Endodermal cell (in vitro differentiated cells): ENCODE results near the gene NBEAL1. TPM values are rescaled to one million over a fixed set of nuclear protein-coding genes. Genes with fewer than 3 reads are reported as not detected.

ENCODE experiments used
- DNase-seq: peaks from one replicate; pipeline ENCODE4 v3.0.0-alpha.2; 2017
- H3K27ac ChIP-seq: 2 replicates; pipeline ENCODE4 v1.5.1; 2013; ENCODE audit warnings: mild to moderate bottlenecking, low read depth, low read length, moderate library complexity
- H3K27me3 ChIP-seq: 2 replicates; pipeline ENCODE4 v1.6.1; 2013; ENCODE audit warnings: mild to moderate bottlenecking, low read length, moderate library complexity; ENCODE audit not compliant: insufficient read depth, control insufficient read depth, poor library complexity, severe bottlenecking
- H3K36me3 ChIP-seq: 2 replicates; pipeline ENCODE4 v1.7.0; 2013; ENCODE audit warnings: mild to moderate bottlenecking, low read length, moderate library complexity; ENCODE audit not compliant: control insufficient read depth, insufficient read depth
- H3K4me1 ChIP-seq: one replicate; pipeline ENCODE4 v1.7.0; 2013; ENCODE audit warnings: low read length; ENCODE audit not compliant: control insufficient read depth, insufficient read depth
- H3K4me3 ChIP-seq: 2 replicates; pipeline ENCODE4 v1.5.1; 2013; ENCODE audit warnings: mild to moderate bottlenecking, low read length, moderate library complexity
- H3K9ac ChIP-seq: 2 replicates; pipeline ENCODE4 v1.6.1; 2013; ENCODE audit warnings: mild to moderate bottlenecking, low read length, moderate library complexity; ENCODE audit not compliant: poor library complexity, severe bottlenecking; ENCODE audit errors: extremely low read depth
- H3K9me3 ChIP-seq: 2 replicates; pipeline ENCODE4 v1.6.1; 2013; ENCODE audit warnings: mild to moderate bottlenecking, low read length, moderate library complexity; ENCODE audit not compliant: control insufficient read depth
- H3K27ac Mint-ChIP-seq: 2 replicates; pipeline ENCODE4 v1.8.0; 2020; ENCODE audit warnings: mixed read lengths
- H3K27me3 Mint-ChIP-seq: 2 replicates; pipeline ENCODE4 v1.8.0; 2021; ENCODE audit warnings: mild to moderate bottlenecking, mixed read lengths; ENCODE audit not compliant: insufficient read depth
- H3K36me3 Mint-ChIP-seq: 2 replicates; pipeline ENCODE4 v1.8.0; 2020; ENCODE audit warnings: low read depth, mixed read lengths
- H3K4me1 Mint-ChIP-seq: 2 replicates; pipeline ENCODE4 v1.8.0; 2020; ENCODE audit warnings: mixed read lengths
- H3K4me3 Mint-ChIP-seq: 2 replicates; pipeline ENCODE4 v1.8.0; 2020; ENCODE audit warnings: mild to moderate bottlenecking, moderate library complexity, mixed read lengths
- H3K9me3 Mint-ChIP-seq: 2 replicates; pipeline ENCODE4 v1.8.0; 2020; ENCODE audit warnings: mild to moderate bottlenecking, mixed read lengths
- WGBS, 2 experiments: methylation state at CpG; one replicate each; pipeline versions ENCODE4 v1.1.5 to v1.1.7; 2013; ENCODE audit warnings: missing lambda C conversion rate in 2 of 2, mixed read lengths in 1 of 2; ENCODE audit not compliant: insufficient coverage in 1 of 2, insufficient read length in 1 of 2; 5-methylcytosine and 5-hydroxymethylcytosine counted together
- total RNA-seq, 2 donors: library from RNA; stranded (reverse); fragmentation: NEBNext Ultra II Directional in 1 of 2; extraction: Animal tissue kit (Norgen Biotek cat#: 25700) in 1 of 2; gene quantifications; 2 replicates in 1 of 2; 3 replicates in 1 of 2; pipeline ENCODE4 v1.2.1, GENCODE V29; 2021
- TF ChIP-seq, protein P1 (sequence below): fragments of 200-600 bp; sonication (generic); conservative IDR thresholded peaks from 2 replicates; pipeline ENCODE4 v1.5.0; 2021; ENCODE audit warnings: antibody characterized with exemption, mild to moderate bottlenecking

NBEAL1 gene
- total RNA-seq, 2 donors from 2014 or later = 18.2 to 20.1 TPM

DNA sequence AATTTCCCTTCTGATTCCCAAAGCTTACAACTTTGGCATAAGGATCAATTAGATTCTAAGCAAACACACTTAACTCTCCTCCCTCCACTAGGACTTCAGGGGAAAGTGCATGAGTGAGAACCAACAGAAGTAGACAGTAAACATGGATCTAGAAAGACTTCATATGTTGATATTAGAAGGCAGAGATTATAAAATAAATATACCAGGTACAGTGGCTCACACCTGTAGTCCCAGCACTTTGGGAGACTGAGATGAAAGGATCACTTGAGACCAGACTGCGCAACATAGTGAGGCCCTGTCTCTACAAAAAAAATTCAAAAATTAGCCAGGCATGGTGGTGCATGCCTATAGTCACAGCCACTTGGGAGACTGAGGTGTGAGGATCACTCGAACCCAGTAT is 15.9 kb downstream of the NBEAL1 start:
- DNase-seq = no peak

DNA sequence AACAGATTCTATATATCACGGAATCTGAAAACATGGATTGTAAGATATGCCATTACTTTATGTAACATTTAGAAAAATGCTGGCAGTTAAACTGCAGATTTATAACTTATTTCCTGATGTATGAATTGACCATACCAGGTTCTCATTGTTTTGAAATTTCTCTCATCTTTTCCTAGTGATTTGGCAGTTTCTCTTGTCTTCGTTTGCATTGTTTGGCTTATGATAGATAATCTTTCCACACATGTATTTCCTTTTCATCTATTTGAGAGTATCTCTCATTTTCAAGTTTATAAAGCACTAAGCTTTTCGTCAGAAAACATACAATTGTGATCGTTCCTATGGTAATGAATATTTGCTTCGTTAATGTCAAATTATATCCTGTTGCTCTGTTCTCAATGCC is 16.3 kb downstream of the NBEAL1 start:
- H3K9me3 ChIP-seq = peaks cover 5% of the 10 kb centered on the region
- H3K4me3 ChIP-seq = no peak overlapping the region
- Mint-ChIP-seq H3K27ac (no peak overlapping the region), H3K4me3 (no peak overlapping the region), H3K27me3 (no peaks in the 10 kb centered on the region), H3K9me3 (peaks cover 4% of the 10 kb centered on the region), H3K36me3 (peaks cover 9% of the 10 kb centered on the region), H3K4me1 (no peaks in the 10 kb centered on the region)
- no peak overlapping the region for H3K27ac ChIP-seq
- WGBS, 2 experiments = 99 to 100% methylated on average over 2 to 5 of the region's 5 CpGs
- TF ChIP-seq, protein P1, sequence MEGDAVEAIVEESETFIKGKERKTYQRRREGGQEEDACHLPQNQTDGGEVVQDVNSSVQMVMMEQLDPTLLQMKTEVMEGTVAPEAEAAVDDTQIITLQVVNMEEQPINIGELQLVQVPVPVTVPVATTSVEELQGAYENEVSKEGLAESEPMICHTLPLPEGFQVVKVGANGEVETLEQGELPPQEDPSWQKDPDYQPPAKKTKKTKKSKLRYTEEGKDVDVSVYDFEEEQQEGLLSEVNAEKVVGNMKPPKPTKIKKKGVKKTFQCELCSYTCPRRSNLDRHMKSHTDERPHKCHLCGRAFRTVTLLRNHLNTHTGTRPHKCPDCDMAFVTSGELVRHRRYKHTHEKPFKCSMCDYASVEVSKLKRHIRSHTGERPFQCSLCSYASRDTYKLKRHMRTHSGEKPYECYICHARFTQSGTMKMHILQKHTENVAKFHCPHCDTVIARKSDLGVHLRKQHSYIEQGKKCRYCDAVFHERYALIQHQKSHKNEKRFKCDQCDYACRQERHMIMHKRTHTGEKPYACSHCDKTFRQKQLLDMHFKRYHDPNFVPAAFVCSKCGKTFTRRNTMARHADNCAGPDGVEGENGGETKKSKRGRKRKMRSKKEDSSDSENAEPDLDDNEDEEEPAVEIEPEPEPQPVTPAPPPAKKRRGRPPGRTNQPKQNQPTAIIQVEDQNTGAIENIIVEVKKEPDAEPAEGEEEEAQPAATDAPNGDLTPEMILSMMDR = no peak
- H3K9ac ChIP-seq = no peak overlapping the region
- peaks cover 9% of the 10 kb centered on the region for H3K36me3 ChIP-seq
- DNase-seq = no peak
- no peaks in the 10 kb centered on the region for H3K4me1 ChIP-seq
- H3K27me3 ChIP-seq = no peaks in the 10 kb centered on the region

More for the DNA sequence above, 15.9 kb downstream of the NBEAL1 start:
- H3K36me3 ChIP-seq = peaks cover 9% of the 10 kb centered on the region
- H3K27ac ChIP-seq = no peak overlapping the region
- no peak overlapping the region for H3K9ac ChIP-seq
- H3K4me1 Mint-ChIP-seq = no peaks in the 10 kb centered on the region
- H3K9me3 ChIP-seq = peaks cover 5% of the 10 kb centered on the region
- TF ChIP-seq, protein P1 = no peak
- no peak overlapping the region for H3K27ac Mint-ChIP-seq
- H3K4me3 ChIP-seq = no peak overlapping the region
- no peaks in the 10 kb centered on the region for H3K4me1 ChIP-seq
- no peaks in the 10 kb centered on the region for H3K27me3 ChIP-seq
- WGBS, 2 experiments = 98 to 100% methylated on average over 2 of the region's 2 CpGs
- peaks cover 9% of the 10 kb centered on the region for H3K36me3 Mint-ChIP-seq
- H3K27me3 Mint-ChIP-seq = no peaks in the 10 kb centered on the region
- no peak overlapping the region for H3K4me3 Mint-ChIP-seq
- peaks cover 4% of the 10 kb centered on the region for H3K9me3 Mint-ChIP-seq

DNA sequence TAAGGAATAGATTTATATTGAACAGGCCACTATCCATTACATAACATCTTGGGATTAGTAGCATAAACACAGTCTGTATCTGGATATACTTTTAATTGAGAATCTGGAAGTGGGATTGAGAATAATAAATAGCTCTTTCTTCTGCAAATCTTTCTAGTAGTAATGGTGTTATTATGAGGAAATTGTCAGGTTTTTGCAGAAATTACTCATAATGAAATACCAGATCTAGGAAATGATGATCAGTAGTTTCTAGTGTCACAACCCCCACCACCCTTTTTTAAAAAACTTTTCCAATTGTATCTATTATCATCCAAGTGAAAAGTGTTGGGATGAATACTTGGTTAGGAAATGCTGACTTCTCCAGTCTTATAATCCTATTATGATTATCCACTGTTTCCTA is 18.7 kb downstream of the NBEAL1 start:
- TF ChIP-seq, protein P1 = no peak
- no peak overlapping the region for H3K27ac Mint-ChIP-seq
- H3K36me3 ChIP-seq = no peaks in the 10 kb centered on the region
- H3K27me3 ChIP-seq = no peaks in the 10 kb centered on the region
- no peaks in the 10 kb centered on the region for H3K4me1 ChIP-seq
- H3K4me3 Mint-ChIP-seq = no peak overlapping the region
- H3K27me3 Mint-ChIP-seq = no peaks in the 10 kb centered on the region
- H3K9me3 Mint-ChIP-seq = peaks cover 4% of the 10 kb centered on the region
- no peak overlapping the region for H3K4me3 ChIP-seq
- DNase-seq = no peak
- no peak overlapping the region for H3K27ac ChIP-seq
- H3K9me3 ChIP-seq = peaks cover 5% of the 10 kb centered on the region
- no peaks in the 10 kb centered on the region for H3K4me1 Mint-ChIP-seq
- H3K9ac ChIP-seq = no peak overlapping the region
- peaks cover 9% of the 10 kb centered on the region for H3K36me3 Mint-ChIP-seq
